IPS-18c (cell line): ENCODE data around the gene METAP1D.

Experiments used
- H3K4me3 ChIP-seq: 2 replicates; pipeline ENCODE4 v1.7.0; 2013; ENCODE audit warnings: low read depth, mild to moderate bottlenecking, low read length, moderate library complexity; ENCODE audit not compliant: insufficient read depth
- H3K9me3 ChIP-seq: one replicate; pipeline ENCODE4 v1.6.1; 2013; ENCODE audit warnings: mild to moderate bottlenecking, low read length, moderate library complexity; ENCODE audit not compliant: control insufficient read depth, insufficient read depth

Gene METAP1D

DNA sequence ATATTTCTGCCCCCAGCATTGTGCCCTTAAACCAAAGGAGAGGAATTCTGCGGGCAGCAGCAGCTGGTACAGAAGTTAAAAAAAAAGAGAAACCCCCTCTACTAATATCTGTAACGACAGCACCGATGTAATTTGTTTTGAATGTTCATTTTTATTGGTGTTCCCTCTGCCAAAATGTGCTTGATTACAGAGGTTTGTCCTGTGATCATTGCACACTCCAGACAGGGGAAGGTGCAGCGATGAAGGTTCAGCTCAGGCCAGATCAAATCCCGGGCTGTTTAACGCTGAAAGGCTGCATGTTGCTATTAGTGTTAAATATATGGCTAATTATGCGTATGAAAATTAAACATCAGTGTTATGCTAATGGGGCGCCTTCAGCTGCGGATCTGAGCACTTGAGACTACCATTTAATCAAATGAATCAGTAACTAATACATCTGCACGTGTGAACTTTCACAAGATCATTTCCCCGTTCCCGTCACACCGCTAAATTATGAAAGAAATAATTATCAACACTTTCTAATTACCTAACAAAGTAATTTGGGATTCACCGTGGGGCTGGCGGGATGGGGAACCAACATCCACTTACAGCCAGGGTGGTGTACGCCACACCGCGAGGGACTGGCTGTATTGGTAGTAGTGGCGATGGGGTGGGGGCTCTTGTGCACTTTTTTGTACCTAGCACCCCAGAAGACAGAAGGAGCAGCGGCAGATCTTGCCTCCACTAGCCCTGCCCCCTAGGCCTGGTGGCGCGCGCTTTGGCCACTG lies 84.1 kb downstream of the METAP1D start:
- Histone ChIP-seq H3K9me3 (no peaks in the 10 kb centered on the region), H3K4me3 (peak overlapping the region; percentile 47; the same call in 1 of the 2 replicates)

DNA sequence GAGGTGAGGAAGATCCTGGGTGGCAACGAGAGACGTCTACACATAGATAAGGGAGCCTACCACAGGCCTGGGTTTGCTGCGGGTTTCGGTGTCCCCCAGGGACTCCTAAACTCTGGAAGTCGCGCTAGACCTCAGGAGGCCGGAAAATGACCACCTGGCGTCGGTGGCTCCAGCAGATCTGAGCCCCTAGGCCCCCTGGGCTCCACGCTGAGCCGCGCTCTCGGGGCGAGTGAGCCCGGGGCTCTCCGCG lies 84.6 kb downstream of the METAP1D start:
- peak overlapping the region; percentile 47 for H3K4me3 ChIP-seq

DNA sequence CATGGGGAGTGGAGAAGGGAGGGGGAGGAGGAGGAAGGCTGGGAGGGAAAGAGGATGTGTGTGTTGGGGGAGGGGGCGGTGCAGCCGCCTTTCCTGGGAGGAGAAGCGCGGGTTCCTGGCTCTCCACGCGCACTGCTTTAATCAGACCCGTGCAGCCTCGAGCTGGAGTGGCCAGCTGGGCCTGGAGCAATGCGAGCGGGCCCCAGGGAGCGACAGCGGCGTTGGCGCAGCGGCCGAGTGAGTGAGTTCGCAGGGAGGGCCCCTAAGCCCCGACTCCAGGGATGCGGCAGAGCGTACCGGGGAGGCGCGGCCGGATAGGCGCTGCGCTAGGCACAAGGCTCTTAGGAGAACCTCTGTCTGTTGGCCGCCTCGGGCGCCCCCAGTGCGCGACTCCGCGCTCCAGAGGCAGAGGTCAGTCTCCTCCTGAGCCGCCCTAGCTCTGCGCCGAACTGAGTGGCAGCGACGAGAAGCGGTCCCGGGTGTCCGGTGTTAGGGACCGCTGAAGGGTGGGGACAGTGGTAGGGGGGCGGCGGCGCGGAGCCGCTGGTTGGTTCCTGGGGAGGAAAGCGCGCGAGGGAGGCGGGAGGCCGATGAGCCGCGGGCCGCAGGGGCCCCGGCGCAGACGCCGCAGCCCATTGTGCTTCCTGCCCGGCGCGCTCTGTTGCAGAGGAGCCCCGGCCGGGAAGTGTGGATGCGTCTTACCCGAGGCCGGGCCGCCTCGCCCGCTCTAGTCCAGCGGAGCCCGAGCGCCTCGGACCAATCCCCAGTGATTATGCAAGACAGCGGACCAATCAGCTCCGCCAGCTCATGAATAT lies 85.1 kb downstream of the METAP1D start:
- no peaks in the 10 kb centered on the region for H3K9me3 ChIP-seq
- H3K4me3 ChIP-seq, result peak overlapping the region; percentile 47

More for the DNA sequence above, 84.6 kb downstream of the METAP1D start:
- H3K9me3 ChIP-seq, result no peaks in the 10 kb centered on the region

DNA sequence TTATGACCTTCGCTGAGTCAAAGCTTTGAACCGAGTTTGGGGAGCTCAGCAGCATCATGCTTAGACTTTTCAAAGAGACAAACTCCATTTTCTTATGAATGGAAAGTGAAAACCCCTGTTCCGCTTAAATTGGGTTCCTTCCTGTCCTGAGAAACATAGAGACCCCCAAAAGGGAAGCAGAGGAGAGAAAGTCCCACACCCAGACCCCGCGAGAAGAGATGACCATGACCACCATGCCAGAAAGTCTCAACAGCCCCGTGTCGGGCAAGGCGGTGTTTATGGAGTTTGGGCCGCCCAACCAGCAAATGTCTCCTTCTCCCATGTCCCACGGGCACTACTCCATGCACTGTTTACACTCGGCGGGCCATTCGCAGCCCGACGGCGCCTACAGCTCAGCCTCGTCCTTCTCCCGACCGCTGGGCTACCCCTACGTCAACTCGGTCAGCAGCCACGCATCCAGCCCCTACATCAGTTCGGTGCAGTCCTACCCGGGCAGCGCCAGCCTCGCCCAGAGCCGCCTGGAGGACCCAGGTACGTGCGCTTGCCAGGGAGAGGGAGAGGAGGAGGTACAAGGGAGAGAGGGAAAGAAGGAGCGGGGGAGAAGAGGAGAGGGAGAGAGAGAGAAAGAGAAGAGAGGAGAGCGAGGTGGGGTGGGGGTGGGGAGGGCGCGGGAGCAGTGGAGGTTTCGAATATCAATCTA lies 85.9 kb downstream of the METAP1D start, which contains the start of gene DLX1:
DLX1 (plus strand) TSS at position 48 of the 700 bp plus-strand sequence; CDS start at position 219, 171 bp downstream.
- H3K9me3 ChIP-seq, result peaks cover 2% of the 10 kb centered on the region
- H3K4me3 ChIP-seq, result peak within 1 kb of the TSS; percentile 47

DNA sequence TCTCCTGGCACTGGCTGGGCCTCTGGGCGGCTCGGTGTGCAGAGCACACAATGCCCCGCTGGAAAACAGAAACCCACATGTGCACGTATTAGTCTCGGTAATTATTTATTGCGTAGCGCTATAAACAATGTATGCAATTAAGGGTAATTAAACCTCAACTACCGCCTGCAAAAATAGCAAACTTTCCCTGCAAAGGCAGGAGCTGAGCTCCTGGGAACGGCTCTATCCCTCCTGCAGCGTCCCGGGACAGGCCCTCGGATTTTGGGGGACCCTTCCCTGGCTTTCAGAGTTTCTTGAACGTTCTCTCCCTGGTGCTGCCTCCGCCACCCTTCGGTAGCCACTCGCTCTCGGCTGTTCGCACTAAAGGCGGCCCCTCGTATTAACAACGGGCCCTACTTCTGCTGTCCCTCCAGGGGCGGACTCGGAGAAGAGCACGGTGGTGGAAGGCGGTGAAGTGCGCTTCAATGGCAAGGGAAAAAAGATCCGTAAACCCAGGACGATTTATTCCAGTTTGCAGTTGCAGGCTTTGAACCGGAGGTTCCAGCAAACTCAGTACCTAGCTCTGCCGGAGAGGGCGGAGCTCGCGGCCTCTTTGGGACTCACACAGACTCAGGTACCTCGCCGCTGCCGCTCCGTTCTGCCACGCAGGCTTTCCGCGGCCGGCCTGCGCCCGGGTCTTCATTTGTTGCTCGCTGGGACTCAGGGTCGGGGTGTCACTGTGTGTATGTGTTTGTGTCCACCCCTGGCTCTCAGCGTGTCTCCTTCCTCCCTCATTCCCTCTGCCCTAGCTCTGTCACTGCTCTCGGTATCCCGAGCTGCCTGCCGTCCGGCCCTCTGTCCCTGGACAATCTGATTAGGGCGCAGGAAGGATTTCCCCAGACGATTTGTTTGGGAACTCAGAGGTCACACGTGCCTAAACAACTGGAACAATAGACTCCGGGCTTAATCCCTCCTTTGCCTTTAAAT lies 86.8 kb downstream of the METAP1D start:
- Histone ChIP-seq H3K4me3 (peak overlapping the region; percentile 29), H3K9me3 (peaks cover 2% of the 10 kb centered on the region)

DNA sequence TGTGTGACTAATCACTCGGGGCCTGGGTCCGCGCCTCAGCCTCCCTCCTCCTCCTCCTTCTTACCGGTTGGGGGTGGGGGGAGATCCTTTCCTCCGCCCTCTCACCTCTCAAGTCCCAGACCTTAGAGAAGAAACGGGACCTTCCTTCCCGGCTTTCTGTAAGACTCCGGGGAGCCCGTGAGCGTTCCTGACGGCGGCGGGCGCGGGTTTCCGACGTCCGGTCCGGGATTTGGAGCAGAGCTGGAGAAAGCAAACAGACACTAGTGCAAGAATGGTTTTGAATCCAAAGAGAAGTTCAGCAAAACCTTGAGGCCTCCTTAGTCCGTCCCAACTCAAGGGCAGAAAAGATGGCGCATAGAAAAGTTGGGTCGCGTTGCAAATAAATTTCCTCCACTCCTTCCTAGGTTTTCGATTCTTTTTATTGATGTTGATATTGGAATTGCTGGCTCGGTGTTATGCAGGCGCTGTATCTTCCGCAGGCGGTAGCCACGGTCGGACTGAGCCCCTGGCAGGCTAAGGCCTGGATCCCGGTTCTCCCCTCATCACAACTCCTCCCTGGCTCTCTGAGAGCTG lies 87.5 kb downstream of the METAP1D start:
- Histone ChIP-seq H3K4me3 (peak overlapping the region; percentile 29; the same call in 1 of the 2 replicates), H3K9me3 (peaks cover 2% of the 10 kb centered on the region)

DNA sequence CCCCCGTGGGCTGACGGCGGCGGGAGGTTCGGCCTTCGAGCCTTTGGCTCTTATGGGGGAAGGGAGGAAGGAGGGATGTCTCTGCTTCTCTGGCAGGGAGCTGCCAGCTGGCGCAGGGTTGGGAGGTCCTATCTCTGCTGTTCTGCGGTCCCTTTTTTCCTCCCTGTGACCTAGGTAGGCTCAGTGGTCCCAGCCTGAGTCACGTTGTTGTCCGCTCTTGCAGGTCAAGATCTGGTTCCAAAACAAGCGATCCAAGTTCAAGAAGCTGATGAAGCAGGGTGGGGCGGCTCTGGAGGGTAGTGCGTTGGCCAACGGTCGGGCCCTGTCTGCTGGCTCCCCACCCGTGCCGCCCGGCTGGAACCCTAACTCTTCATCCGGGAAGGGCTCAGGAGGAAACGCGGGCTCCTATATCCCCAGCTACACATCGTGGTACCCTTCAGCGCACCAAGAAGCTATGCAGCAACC lies 88.1 kb downstream of the METAP1D start:
- Histone ChIP-seq H3K4me3 (peak overlapping the region; percentile 16; the same call in 1 of the 2 replicates), H3K9me3 (peaks cover 2% of the 10 kb centered on the region)

DNA sequence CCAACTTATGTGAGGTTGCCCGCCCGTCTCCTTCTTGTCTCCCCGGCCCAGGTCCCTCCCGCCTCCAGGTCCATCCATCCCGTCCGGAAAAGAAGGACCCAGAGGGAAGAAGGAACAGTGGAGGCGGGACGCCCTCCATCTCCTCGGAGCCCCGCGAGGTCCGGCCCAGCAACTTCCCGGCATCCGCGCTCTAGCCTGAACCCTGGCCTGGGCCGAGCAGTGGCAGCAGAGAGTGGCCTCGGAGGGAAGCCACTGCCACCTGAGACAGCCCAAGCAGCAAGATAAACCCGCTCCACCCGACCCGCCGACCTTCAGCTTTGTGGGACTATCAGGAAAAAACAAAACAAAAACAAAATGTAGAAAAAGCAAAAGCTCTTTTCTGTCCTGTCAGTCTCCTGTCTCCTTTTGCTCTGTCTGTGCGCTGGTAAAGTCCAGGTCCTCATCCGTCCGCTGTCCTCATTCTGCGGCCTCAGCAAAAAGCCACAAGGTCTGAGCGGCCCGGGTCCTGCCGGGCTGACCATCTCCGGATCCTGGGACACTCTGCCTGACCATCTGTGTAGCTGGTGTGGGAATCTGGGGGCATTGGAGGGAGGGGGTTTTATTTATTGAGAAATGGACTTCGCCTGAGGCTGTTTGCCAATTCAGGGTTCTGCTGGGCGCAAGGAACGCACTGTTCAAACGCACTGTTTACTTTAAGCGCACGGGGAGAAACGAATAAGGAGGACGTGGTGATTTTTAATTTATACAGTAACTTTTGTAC lies 88.7 kb downstream of the METAP1D start:
- H3K4me3 ChIP-seq, result peak overlapping the region; percentile 0; the same call in 1 of the 2 replicates
- H3K9me3 ChIP-seq, result peaks cover 2% of the 10 kb centered on the region

DNA sequence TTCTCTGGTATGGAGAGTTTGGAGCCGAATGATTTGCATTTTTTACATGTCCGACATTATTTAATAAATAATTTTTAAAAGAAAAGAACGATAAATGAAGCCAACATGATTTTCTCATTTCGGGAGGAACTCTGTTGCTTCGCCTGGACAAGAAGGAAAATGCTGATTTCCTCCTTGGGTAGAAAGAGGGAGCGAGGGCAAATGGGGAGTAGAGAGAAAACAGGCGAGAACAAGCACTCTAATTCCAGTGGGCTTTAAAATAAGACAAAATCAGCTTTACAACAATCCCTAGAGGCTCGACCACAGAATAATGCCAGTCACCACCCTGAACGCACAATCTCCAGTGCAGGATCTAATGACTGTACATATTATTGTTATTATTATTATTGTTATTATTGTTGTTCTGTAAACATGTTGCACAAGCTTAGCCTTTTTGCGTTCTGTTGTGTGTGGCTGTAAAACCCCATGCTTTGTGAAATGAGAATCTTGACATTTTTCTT lies 89.3 kb downstream of the METAP1D start:
- H3K4me3 ChIP-seq, result no peak overlapping the region
- peaks cover 2% of the 10 kb centered on the region for H3K9me3 ChIP-seq

DNA sequence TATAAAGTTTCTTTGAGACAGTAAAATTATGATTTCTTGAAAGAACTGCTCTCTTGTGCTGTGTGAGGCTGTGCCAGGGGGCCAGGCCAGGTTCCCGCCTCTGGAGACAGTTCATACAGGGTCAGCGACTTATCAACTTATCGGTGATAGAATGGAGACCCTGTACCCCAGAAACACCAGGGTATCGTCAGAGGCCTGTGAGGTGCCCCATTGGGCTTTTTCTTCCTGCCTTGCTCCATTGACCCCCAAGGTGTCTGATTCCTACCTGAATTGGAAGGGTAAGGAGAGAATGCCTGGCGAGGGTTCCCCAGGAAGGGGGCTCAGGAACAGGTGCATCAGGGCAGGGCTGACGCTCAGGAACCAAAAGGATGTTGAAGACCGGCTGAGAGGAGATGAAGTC lies 89.9 kb downstream of the METAP1D start:
- H3K9me3 ChIP-seq, result peaks cover 2% of the 10 kb centered on the region
- H3K4me3 ChIP-seq, result no peak overlapping the region

DNA sequence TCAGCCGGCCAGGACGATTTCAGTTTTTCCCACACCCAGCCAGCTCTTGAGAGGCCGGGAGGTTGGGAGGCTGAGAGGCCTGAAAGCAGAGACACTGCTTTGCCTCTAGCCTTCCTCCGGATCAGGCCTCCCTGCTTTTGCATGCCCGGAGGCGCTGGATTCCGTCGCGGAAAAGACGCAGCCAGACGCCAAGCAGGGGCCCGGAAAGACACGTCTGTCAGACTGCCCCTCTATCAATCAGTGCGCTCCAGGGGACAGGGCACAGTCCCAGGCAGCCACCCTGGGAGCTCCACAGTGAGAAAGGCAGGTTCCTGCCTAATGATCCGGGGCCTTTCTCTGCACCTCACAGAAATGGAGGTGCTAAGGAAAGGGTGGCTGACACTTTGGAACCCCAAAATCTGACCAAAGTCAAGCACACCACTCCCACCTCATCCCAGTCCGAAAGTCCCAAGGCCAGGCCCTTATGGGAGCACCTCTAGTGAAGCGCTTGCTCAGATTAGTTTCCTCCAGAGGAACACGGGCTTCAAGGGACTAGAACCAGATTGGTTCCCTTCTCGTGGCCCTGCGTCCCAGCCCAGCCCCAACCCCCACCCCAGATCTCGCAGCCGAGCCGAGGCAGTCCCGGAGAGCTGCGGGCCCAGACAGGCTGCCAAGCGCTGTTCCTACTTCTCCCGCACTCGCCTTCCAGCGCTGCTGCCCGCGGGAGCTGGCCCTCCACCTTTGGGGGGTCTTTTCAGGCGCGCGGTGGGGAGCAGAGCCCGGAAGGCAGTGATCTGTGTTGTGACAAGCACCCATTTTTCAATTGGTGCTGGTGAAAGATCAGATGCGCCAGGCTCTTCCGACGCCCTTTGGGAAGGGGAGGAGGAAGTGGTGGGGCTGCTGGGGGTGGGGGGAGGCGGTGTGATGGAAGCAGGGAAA lies 90.5 kb downstream of the METAP1D start:
- H3K4me3 ChIP-seq, result no peak overlapping the region
- peaks cover 2% of the 10 kb centered on the region for H3K9me3 ChIP-seq

DNA sequence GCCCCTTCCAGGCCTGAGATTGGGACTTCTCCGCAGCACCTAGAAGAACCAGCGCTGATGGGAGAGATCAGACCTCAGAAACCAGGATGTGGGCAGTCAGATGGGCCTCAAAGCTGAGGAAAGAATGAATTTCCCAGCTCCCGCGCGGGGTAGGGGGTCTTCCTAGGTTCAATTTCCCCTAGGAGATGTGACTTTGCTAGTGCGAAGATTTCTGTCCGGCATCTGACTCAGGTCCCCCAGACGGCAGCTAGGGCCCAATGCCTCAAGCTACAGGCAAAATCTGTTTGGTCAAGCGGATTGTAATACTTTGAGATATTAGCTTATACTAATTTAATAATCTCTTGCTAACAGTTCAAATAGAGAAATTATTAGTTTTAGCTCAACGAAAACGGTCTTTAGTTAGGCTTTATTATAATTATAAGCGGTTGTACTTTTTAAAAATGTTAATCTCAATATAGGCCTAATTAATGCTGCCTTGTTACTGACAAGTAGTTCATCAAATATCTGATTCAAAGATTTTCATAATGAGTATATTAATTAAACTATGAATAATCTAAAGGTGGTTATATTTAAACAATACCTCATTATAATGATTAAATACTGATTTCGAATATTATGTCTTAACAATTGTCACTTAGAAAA lies 91.4 kb downstream of the METAP1D start:
- Histone ChIP-seq H3K9me3 (peaks cover 4% of the 10 kb centered on the region), H3K4me3 (no peak overlapping the region)

DNA sequence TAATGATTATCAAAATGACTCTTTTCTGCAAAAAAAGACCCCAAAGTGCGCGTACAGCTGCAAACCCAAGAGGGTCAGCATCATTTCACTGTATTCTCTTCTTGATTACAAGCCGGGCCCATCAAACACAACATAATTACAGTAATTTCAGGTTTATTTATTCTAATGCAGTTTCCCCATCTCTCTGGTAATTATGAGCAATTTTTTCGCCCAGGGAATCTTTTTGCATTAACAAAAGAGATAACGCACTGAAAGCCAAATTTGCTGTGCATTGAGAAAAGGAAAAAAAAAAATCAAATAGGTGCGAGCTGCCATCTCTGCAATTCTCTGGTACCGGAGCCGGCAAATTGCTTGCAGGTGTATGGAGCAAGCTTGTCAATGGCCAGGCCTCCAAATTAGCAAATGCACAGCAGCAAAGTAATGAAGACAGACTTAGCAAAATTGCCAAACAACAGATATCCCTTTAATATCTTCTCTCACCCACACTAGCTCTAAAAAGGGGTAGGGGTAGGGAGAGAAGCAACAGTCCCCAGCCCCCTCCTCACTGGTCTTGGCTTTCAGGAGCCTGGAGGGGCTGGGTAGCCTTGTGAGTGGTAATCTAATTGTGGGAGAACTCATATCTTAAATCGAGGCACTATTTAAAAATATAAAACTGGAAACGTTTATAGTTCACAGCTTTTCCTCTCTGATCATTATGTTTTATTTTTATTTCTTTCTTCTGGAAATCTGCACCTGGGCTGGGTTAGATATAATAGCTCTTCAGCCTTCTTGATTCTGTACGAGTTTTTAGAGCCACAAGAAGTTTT lies 92.2 kb downstream of the METAP1D start:
- no peak overlapping the region for H3K4me3 ChIP-seq
- peaks cover 4% of the 10 kb centered on the region for H3K9me3 ChIP-seq
